RWPE1 (cell line): Measurements from ENCODE around the gene SLC9A9.
"Not testable (repeated sequence)": the region's sequence is repeated elsewhere in the genome, so short reads cannot be mapped to it uniquely, and the experiment has no call there.

ENCODE experiments used
- CTCF ChIA-PET: fragments of 350-600 bp; sonication (Branson Sonifier 250); formaldehyde crosslinking; extraction: SDS; loops from one replicate; lab custom pipeline; 2021; lab: Yijun Ruan, JAX
- POLR2A ChIA-PET: fragments of 400-600 bp; formaldehyde crosslinking; extraction: SDS; loops from one replicate; lab custom pipeline; 2020; ENCODE audit warnings: antibody characterized with exemption; ENCODE audit not compliant: low non-redundant PET; lab: Yijun Ruan, JAX
- DNase-seq: peaks from one replicate; pipeline ENCODE4 v3.0.0; 2012; ENCODE audit warnings: low spot score
- H3K27ac ChIP-seq: fragments of 450-650 bp; 2 replicates; pipeline ENCODE4 v1.5.1; 2017
- TF ChIP-seq, protein P1 (sequence below): fragments of 450-650 bp; conservative IDR thresholded peaks from 2 replicates; pipeline ENCODE4 v1.5.1; 2017; ENCODE audit warnings: low read depth, mild to moderate bottlenecking

The SLC9A9 gene

DNA sequence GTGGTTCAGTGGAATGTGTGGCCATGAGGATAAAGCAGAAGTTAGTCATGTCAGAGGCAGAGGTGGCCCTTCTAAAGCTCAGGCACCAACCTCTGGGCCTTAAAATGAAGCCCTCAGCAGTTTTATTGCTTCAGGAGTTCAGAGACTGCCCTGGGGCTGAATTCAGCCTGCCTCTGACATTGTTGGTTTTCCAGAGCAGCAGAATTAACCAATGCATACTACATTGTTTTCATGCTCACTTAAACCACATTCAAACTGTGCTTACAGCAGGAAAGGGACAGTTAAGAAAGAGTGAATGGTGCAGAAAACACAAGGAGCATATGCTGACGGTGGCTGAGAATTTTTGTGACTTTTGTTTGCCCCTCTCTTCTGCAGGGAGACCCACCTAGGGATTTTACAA is 408.5 kb downstream of the SLC9A9 start:
- no peak overlapping the region for H3K27ac ChIP-seq
- no peak for DNase-seq
- TF ChIP-seq, protein P1, sequence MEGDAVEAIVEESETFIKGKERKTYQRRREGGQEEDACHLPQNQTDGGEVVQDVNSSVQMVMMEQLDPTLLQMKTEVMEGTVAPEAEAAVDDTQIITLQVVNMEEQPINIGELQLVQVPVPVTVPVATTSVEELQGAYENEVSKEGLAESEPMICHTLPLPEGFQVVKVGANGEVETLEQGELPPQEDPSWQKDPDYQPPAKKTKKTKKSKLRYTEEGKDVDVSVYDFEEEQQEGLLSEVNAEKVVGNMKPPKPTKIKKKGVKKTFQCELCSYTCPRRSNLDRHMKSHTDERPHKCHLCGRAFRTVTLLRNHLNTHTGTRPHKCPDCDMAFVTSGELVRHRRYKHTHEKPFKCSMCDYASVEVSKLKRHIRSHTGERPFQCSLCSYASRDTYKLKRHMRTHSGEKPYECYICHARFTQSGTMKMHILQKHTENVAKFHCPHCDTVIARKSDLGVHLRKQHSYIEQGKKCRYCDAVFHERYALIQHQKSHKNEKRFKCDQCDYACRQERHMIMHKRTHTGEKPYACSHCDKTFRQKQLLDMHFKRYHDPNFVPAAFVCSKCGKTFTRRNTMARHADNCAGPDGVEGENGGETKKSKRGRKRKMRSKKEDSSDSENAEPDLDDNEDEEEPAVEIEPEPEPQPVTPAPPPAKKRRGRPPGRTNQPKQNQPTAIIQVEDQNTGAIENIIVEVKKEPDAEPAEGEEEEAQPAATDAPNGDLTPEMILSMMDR = no peak
- ChIA-PET POLR2A (no interaction called here), CTCF (no interaction called here)

DNA sequence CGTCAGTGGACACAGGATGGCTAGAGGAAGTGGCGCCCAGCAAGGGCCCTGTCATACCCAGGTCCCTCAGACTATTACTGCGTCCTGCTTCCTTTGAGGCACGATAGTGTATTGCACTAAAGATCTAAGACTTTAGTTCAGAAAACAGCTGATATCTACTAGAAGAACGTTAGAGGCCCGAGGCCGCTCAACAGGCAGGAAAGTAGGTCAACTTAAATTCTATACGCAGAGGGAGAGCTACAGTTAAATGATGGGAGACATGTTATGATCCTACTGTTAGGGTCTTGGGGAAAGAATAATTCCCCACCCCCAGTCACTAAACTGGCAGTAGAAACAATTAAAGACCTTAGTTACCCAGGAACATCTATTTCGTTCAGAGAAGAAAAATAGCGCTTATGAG is 410.9 kb downstream of the SLC9A9 start:
- TF ChIP-seq, protein P1 = no peak
- ChIA-PET CTCF (no interaction called here), POLR2A (no interaction called here)
- H3K27ac ChIP-seq = no peak overlapping the region
- no peak for DNase-seq

DNA sequence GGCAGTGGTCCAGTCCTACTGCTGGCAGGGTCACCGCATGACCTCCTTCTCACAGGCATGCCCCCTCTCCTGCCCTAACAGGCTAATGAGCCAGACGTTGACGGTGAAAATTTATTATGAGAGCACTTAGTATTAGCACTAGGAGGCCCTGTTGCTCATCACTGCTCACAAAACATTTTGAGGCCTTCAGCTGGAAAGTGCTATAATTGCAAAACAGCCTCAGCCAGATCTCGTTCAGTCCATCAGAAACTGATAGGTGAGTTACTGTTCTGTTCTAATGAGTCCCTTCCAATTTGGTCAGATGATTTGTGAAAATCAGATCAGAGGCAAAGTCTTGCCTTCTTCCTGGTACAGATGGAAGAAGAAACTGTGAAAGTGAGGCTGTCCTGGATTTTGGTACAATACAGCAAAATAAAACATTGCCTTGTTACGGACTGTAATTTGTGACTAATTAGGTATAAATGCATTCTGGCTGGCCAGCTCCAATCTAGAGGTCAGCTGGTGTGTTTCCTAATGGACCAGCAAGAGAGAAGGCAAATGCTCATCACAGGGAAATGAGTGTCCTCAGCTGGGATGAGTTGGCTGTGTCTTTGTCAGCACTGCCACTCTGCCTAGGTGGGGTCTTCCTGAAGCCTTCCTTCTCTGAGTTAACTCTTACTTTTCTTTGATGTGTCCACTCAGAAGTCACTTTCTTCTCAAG is 411.9 kb downstream of the SLC9A9 start:
- CTCF ChIA-PET = no interaction called here
- DNase-seq = no peak
- no peak overlapping the region for H3K27ac ChIP-seq
- TF ChIP-seq, protein P1 = no peak
- POLR2A ChIA-PET = no interaction called here

DNA sequence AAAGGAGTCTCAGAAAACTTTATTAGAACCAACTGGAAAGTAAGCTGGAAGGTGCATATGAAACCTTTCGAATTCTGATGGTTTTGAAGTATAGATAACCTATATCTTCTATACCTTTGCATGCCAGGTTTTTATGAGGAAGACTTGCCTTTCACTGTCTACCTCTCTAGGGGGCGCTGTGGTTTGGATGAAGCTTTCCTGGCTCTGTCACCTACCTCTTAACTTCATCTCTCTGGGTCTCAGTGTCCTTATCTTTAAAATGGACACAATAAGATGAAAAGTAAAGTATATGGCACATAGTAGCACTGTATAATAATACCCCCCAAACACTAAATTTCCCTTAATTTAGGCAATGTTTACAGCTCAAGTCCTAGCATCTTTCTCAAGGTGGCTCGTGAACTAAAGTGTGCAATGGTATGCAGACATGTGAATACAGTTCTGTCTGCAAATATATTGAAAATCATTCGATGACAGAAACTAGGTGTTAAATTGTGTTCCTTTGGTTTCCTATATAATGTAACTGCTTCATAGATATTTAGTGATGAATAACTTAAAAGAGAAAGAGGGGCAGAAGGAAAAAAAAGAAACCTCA is 414.4 kb downstream of the SLC9A9 start:
- TF ChIP-seq, protein P1 = no peak
- POLR2A ChIA-PET = no interaction called here
- H3K27ac ChIP-seq = no peak overlapping the region
- CTCF ChIA-PET = interaction anchor here (1.1 to 1.2 kb wide), 3 partner anchors 9 to 15 kb away, joined by 3 to 5 read pairs (median 5); no protein-coding TSS in a partner anchor
- DNase-seq = no peak

DNA sequence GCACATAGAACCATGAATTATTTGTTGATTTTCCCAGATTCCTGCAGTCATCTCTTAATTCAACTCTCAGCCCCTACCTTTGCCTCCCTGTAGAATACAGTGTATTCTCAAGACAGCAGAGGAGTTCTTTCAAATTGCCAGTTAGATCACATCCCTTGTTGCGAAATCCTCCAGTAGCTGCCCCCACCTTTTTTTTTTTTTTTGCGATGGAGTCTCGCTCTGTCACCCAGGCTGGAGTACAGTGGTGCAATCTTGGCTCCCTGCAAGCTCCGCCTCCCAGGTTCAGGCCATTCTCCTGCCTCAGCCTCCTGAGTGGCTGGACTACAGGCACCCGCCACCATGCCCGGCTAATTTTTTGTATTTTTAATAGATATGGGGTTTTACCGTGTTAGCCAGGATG is 417.0 kb downstream of the SLC9A9 start:
- POLR2A ChIA-PET, H3K27ac ChIP-seq, DNase-seq, CTCF ChIA-PET: not testable (repeated sequence)

DNA sequence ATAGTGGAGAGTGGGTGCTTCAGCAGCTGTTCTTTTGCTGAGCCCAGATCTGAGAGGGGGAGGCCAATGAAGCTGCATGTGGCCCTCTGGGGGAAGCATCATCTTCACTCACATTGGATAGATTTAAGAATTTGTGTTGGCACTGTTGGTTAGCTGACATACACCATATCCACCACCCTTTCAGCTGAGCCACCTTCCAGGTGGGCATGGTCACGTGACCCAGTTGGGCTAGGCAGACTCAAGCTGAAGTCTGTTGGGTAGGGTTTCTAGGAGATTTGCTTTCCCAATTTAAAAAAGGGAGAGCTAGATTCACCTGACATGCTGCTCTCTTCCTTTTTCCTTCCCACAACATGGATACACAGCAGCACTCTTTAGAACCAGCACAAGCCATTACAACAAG is 417.7 kb downstream of the SLC9A9 start:
- TF ChIP-seq, protein P1 = no peak
- H3K27ac ChIP-seq = no peak overlapping the region
- ChIA-PET POLR2A (no interaction called here), CTCF (no interaction called here)
- no peak for DNase-seq

DNA sequence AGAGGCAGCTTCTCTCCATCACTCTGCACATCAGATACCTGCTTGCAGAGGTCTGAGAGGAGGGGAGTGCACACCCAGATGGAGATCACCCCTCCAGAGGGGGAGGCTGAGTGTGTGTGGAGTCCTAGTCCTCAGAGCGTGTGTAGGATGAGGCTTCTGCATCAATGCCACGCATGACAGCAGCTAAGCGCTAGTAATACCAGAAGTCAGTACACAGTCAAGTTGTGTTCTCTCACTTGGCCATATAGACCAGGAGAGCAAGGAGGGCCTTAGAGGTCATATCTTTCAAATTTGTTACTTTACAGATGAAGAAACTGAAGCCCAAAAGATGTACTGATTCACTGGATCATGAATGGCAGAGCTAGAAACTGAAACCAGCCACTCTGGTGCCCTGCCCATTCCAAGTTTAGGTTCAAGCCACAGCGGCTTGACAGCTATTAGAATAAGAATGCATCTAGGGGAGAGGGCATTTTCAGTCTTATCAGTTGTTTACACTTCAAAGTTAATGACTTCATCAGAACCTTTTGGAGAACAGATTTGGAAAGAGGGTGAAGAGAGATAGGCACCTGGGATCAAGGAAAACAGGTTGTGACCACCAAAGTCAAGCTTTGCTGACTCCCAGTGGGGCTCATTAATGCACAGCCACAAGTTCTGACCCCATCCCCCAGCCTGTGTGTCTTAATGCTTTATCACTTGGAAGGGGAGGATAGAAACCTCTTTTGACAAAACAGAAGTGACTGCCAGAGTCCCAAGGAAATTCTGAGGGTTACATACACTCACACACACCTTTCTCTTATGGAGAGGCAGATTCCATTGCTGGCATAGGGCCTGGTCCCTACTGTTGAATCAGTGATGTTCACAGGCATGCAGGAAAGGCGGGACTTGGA is 418.4 kb downstream of the SLC9A9 start:
- CTCF ChIA-PET = no interaction called here
- H3K27ac ChIP-seq = no peak overlapping the region
- TF ChIP-seq, protein P1 = no peak

More for the DNA sequence above, 418.4 kb downstream of the SLC9A9 start:
- POLR2A ChIA-PET = no interaction called here
- DNase-seq = no peak
